ENCODE measurements around the gene LIN28B.

- TF ChIP-seq CTCF (IDR thresholded peaks at IDR 0.05; ENCODE audit: insufficient read depth, low read length) (no peak), POLR2AphosphoS5 (IDR thresholded peaks at IDR 0.05; ENCODE audit: low read depth) (no peak), REST (IDR thresholded peaks at IDR 0.05; ENCODE audit: insufficient replicate concordance, low read depth) (no peak)
Measured at GRCh38 chr6:105022416-105022815, 65.5 kb downstream of the LIN28B start.
